Embryonic facial prominence (tissue), 1 donor: ENCODE measurements around the gene EFCAB6.

Experiments
- DNase-seq: peaks from one replicate; pipeline ENCODE4 v3.0.0-alpha.2; 2016; ENCODE audit errors: extremely low spot score

The EFCAB6 gene

GRCh38 chr22:43750751-43751150 lies 61.4 kb downstream of the EFCAB6 start:
- DNase-seq, result no peak

GRCh38 chr22:43749473-43749872 lies 62.6 kb downstream of the EFCAB6 start:
- no peak for DNase-seq

- no peak for DNase-seq
Observed at GRCh38 chr22:43747877-43748276, 64.2 kb downstream of the EFCAB6 start.

- no peak for DNase-seq
Observed at GRCh38 chr22:43747058-43747457, 65.0 kb downstream of the EFCAB6 start.

GRCh38 chr22:43745783-43746356 lies 66.2 kb downstream of the EFCAB6 start:
- DNase-seq, result no peak

GRCh38 chr22:43745411-43745770 lies 66.7 kb downstream of the EFCAB6 start:
- DNase-seq, result no peak

- no peak for DNase-seq
Observed at GRCh38 chr22:43744700-43745410, 67.2 kb downstream of the EFCAB6 start.

- no peak for DNase-seq
Observed at GRCh38 chr22:43743929-43744643, 68.0 kb downstream of the EFCAB6 start.

GRCh38 chr22:43743131-43743530 lies 69.0 kb downstream of the EFCAB6 start:
- no peak for DNase-seq

- DNase-seq, result no peak
Observed at GRCh38 chr22:43742154-43742950, 69.8 kb downstream of the EFCAB6 start.

GRCh38 chr22:43740587-43741270 lies 71.4 kb downstream of the EFCAB6 start:
- DNase-seq, result no peak

- DNase-seq, result no peak
Observed at GRCh38 chr22:43739851-43740379, 72.2 kb downstream of the EFCAB6 start.

GRCh38 chr22:43737150-43737828 lies 74.8 kb downstream of the EFCAB6 start:
- DNase-seq, result no peak

GRCh38 chr22:43736651-43737050 lies 75.5 kb downstream of the EFCAB6 start:
- DNase-seq, result no peak

- DNase-seq, result no peak
Observed at GRCh38 chr22:43734370-43735150, 77.5 kb downstream of the EFCAB6 start.

- DNase-seq, result no peak
Observed at GRCh38 chr22:43733138-43733537, 79.0 kb downstream of the EFCAB6 start.

GRCh38 chr22:43731988-43732387 lies 80.1 kb downstream of the EFCAB6 start:
- DNase-seq, result no peak

GRCh38 chr22:43726964-43727543 lies 85.1 kb downstream of the EFCAB6 start:
- no peak for DNase-seq

- DNase-seq, result peak; percentile 14
Observed at GRCh38 chr22:43726322-43726721, 85.8 kb downstream of the EFCAB6 start.

- DNase-seq, result no peak
Observed at GRCh38 chr22:43723816-43724215, 88.3 kb downstream of the EFCAB6 start.
